ENCODE measurements around the gene ANKRD44. TPM values are rescaled to one million over a fixed set of nuclear protein-coding genes. Genes with fewer than 3 reads are reported as not detected.

Gene ANKRD44
- total RNA-seq, 1 experiment from 2014 or later, result 7.1 TPM

DNA sequence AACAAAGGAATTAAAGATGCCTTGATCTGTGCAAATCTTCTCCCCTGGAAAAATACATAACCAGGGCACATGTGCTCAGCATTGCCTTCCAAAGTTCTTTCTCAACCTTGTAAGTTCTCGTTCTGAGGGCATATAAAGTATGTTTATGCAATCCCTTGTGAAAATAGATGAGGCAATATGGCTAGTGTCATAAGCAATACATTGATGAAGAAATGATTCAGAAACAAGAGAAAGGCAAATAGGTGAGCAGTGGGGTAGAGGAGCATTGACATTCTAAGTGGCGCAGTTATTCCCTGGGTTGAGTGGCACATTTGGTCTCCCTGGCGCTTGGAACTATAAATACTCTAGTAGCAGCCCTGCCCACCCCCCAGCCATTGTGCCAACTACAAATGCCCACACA is 326.6 kb downstream of the ANKRD44 start:
- Mint-ChIP-seq H3K36me3 (ENCODE audit: insufficient read depth, unreplicated experiment) (no peaks in the 10 kb centered on the region), H3K4me1 (ENCODE audit: low read depth, unreplicated experiment) (peaks cover 14% of the 10 kb centered on the region), H3K27me3 (ENCODE audit: unreplicated experiment) (no peaks in the 10 kb centered on the region), H3K4me3 (ENCODE audit: low read depth, unreplicated experiment) (no peak overlapping the region), H3K9me3 (ENCODE audit: low read depth, unreplicated experiment) (no peaks in the 10 kb centered on the region), H3K27ac (ENCODE audit: unreplicated experiment) (no peak overlapping the region)
- DNase-seq, result no peak
- TF ChIP-seq, protein P1, sequence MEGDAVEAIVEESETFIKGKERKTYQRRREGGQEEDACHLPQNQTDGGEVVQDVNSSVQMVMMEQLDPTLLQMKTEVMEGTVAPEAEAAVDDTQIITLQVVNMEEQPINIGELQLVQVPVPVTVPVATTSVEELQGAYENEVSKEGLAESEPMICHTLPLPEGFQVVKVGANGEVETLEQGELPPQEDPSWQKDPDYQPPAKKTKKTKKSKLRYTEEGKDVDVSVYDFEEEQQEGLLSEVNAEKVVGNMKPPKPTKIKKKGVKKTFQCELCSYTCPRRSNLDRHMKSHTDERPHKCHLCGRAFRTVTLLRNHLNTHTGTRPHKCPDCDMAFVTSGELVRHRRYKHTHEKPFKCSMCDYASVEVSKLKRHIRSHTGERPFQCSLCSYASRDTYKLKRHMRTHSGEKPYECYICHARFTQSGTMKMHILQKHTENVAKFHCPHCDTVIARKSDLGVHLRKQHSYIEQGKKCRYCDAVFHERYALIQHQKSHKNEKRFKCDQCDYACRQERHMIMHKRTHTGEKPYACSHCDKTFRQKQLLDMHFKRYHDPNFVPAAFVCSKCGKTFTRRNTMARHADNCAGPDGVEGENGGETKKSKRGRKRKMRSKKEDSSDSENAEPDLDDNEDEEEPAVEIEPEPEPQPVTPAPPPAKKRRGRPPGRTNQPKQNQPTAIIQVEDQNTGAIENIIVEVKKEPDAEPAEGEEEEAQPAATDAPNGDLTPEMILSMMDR (IDR thresholded peaks at IDR 0.05; ENCODE audit: unreplicated experiment), result no peak
- intact Hi-C loops (cut with micrococcal nuclease; ENCODE audit: unreplicated experiment), result no loop called here
- no TSS peak for BruUV-seq (replicated peaks)
- CTCF ChIA-PET, result no interaction called here

DNA sequence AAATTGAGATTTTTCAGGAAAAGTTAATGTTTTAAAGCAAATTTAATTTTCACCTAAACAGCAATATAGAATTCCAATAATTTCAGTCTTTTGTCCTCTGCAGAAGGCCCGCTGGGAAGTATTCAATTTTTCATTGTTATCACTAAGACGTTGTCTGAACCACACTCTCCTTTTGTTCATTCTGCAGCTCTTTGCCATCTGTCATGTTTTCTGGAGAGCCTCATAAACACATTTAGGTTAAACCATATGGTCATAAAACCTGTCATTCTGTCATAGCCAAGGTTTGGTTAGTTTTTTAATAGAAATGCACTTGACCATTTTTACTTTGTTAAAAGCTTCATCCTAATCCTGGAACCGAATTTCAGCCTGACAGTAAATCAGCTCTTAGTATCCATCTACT is 330.1 kb downstream of the ANKRD44 start:
- Mint-ChIP-seq H3K27ac (ENCODE audit: unreplicated experiment) (no peak overlapping the region), H3K4me3 (ENCODE audit: low read depth, unreplicated experiment) (no peak overlapping the region), H3K4me1 (ENCODE audit: low read depth, unreplicated experiment) (no peaks in the 10 kb centered on the region), H3K9me3 (ENCODE audit: low read depth, unreplicated experiment) (peaks cover 2% of the 10 kb centered on the region), H3K36me3 (ENCODE audit: insufficient read depth, unreplicated experiment) (no peaks in the 10 kb centered on the region), H3K27me3 (ENCODE audit: unreplicated experiment) (no peaks in the 10 kb centered on the region)
- CTCF ChIA-PET, result interaction anchor here (0.7 kb wide), 1 partner anchor 110 kb away, joined by 3 read pairs; no protein-coding TSS in a partner anchor
- intact Hi-C loops (cut with micrococcal nuclease; ENCODE audit: unreplicated experiment), result no loop called here
- BruUV-seq (replicated peaks), result no TSS peak
- no peak for DNase-seq
- TF ChIP-seq, protein P1 (IDR thresholded peaks at IDR 0.05; ENCODE audit: unreplicated experiment), result no peak

DNA sequence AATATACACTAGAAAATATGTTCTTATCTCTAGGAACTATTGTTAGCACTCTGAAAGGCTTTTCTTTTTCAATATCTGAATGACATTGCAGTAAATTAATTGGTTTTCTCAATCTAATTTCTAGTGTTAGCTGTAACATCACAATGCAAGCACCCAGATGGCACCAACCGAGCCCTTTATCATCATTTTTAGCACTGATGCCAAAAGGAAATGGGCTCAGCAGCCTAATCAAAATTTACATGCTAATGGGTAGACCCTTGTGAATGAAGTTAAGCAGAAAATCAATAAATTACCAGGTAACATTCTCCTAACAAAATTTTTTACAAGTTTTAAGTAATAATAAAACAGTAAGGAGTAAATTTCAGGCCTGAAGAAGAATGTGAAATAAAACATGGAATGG is 330.6 kb downstream of the ANKRD44 start:
- Mint-ChIP-seq H3K36me3 (ENCODE audit: insufficient read depth, unreplicated experiment) (no peaks in the 10 kb centered on the region), H3K27me3 (ENCODE audit: unreplicated experiment) (no peaks in the 10 kb centered on the region), H3K4me3 (ENCODE audit: low read depth, unreplicated experiment) (no peak overlapping the region), H3K9me3 (ENCODE audit: low read depth, unreplicated experiment) (peaks cover 2% of the 10 kb centered on the region), H3K4me1 (ENCODE audit: low read depth, unreplicated experiment) (no peaks in the 10 kb centered on the region), H3K27ac (ENCODE audit: unreplicated experiment) (no peak overlapping the region)
- TF ChIP-seq, protein P1 (IDR thresholded peaks at IDR 0.05; ENCODE audit: unreplicated experiment), result no peak
- no TSS peak for BruUV-seq (replicated peaks)
- CTCF ChIA-PET, result interaction anchor here (0.7 kb wide), 1 partner anchor 110 kb away, joined by 3 read pairs; no protein-coding TSS in a partner anchor
- intact Hi-C loops (cut with micrococcal nuclease; ENCODE audit: unreplicated experiment), result no loop called here
- DNase-seq, result no peak

DNA sequence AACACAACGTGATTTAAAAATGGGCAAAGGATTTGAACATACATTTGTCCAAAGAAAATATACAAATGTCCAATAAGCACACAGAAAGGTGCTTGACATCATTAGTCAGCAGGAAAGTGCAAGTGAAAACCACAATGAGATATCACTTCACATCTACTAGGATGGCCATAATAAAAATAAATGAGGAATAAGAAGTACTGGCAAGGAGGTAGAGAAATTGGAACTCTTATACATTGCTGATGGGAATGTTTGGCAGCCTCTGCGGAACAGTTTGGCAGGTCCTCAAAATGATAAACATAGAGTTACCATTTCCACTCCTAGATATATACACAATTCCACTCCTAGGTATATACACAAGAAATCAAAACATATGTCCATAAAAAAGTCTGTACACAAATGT is 333.1 kb downstream of the ANKRD44 start:
- no peak for DNase-seq
- Mint-ChIP-seq H3K27me3 (ENCODE audit: unreplicated experiment) (no peaks in the 10 kb centered on the region), H3K36me3 (ENCODE audit: insufficient read depth, unreplicated experiment) (no peaks in the 10 kb centered on the region), H3K4me1 (ENCODE audit: low read depth, unreplicated experiment) (no peaks in the 10 kb centered on the region), H3K9me3 (ENCODE audit: low read depth, unreplicated experiment) (peaks cover 2% of the 10 kb centered on the region), H3K4me3 (ENCODE audit: low read depth, unreplicated experiment) (no peak overlapping the region), H3K27ac (ENCODE audit: unreplicated experiment) (no peak overlapping the region)
- CTCF ChIA-PET, result no interaction called here
- TF ChIP-seq, protein P1 (IDR thresholded peaks at IDR 0.05; ENCODE audit: unreplicated experiment), result no peak
- intact Hi-C loops (cut with micrococcal nuclease; ENCODE audit: unreplicated experiment), result no loop called here
- no TSS peak for BruUV-seq (replicated peaks)

Data from Calu3 (cell line).